ENCODE measurements around the gene SORCS2.

The SORCS2 gene

DNA sequence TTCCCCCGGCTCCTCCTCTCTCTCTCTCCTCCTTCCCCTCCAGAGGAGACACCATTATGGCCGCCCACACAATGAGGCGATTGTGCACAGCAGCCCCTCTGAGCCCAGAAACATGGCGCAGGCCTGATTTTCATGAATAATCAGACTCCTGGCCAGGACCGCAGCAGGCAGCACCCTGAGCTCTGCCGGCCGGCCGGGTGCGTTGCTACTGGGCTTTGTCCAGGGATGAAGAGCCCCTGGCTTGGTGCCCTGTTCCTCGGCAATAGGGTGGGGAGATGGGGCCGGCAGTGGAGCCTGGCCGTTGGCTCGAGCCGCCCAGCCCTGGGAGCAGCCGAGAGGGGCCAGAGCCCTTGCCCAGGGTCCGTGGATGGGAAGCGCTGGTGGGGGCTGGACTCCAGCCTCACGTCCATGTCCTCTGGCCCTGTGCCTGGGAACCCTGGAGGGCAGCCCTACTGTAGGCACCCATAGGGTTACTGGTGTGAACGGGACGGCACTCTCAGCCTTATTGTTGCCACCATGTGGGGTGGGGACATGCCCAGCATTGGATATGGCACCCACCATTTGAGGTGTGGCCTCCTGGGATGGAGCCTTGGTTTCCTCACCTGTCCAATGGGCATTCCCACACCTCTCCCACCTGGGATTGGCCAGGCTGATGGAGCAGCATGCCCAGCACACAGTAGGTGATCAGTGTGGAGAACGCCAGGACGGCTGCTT, 103.0 kb downstream of the SORCS2 start:
- Histone ChIP-seq H3K23ac (ENCODE audit: low read length) (no peak overlapping the region), H3K27ac (ENCODE audit: low read depth, low read length) (no peak overlapping the region), H3K14ac (ENCODE audit: low read length) (no peak overlapping the region), H3K9ac (ENCODE audit: low read length) (no peak overlapping the region), H3K36me3 (ENCODE audit: control insufficient read depth in 1 of 2, insufficient read depth in 2 of 2, low read length in 2 of 2) (no peaks in the 10 kb centered on the region), H3K79me1 (ENCODE audit: low read length) (no peaks in the 10 kb centered on the region), H2BK5ac (ENCODE audit: low read depth, low read length, poor library complexity) (no peak overlapping the region), H2AK5ac (ENCODE audit: low read length) (no peak overlapping the region), H3K18ac (ENCODE audit: low read length) (no peak overlapping the region), H3K4me3 (ENCODE audit: low read depth, low read length) (no peak overlapping the region), H4K91ac (ENCODE audit: low read depth, low read length) (no peak overlapping the region), H4K8ac (ENCODE audit: low read depth, low read length) (no peak overlapping the region), H3K4me1 (ENCODE audit: control insufficient read depth in 1 of 2, insufficient read depth in 2 of 2, low read length in 2 of 2) (no peaks in the 10 kb centered on the region), H2AFZ (ENCODE audit: insufficient read depth, low read length, poor library complexity) (no peak overlapping the region), H3K9me3 (ENCODE audit: insufficient read depth, low read depth, low read length) (peaks cover 2% of the 10 kb centered on the region), H3K27me3 (ENCODE audit: insufficient read depth, low read length) (no peaks in the 10 kb centered on the region), H3K4ac (ENCODE audit: low read depth, low read length) (no peak overlapping the region), H4K12ac (ENCODE audit: low read depth, low read length) (no peak overlapping the region), H3K4me2 (ENCODE audit: low read length) (no peak overlapping the region), H2BK12ac (ENCODE audit: low read length) (no peak overlapping the region), H2BK120ac (ENCODE audit: insufficient read depth, low read length, poor library complexity) (no peak overlapping the region), H3K79me2 (ENCODE audit: control insufficient read depth, insufficient read depth, low read length, poor library complexity) (no peaks in the 10 kb centered on the region)
- no CpG with 5 or more reads among the region's 22 CpGs for WGBS (ENCODE audit: extremely low coverage, insufficient coverage, insufficient read length)
- no peak for DNase-seq

DNA sequence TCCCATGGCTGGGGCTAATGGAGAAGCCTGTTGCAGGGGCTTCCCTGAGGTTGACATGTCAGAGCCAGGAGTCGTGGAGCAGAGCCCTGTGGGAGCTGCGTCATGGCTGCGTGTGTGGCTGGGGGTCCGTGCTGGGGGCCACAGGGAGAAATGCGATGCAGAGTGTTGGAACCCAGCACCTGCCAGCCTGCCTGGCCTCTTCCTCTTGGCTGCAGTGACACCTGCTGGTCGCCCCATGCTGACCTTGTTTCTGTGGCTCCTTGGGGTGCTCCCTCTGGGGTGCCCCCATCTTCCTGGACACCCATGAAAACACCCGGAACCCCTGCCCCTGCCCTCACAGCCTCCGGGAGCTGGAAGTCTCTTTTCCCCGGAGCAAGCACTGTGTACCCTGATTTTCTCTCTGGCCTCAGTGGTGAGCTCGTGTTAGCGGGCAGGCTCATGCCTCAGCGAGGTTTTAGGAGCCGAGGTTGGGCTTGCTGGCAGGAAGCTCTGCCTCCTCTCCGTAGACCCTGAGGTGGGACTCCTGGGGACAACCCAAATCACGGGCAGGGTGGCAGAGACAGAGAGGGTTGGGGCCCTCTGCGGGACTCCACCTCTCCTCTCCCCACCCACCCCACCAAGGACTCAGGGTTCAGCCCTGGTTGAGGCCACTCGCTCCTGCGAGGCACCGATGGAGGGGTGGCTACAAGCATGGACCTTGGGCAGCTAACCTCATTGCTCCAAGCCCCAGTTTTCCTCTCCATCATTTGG, 103.7 kb downstream of the SORCS2 start:
- Histone ChIP-seq H3K18ac (ENCODE audit: low read length) (no peak overlapping the region), H4K12ac (ENCODE audit: low read depth, low read length) (no peak overlapping the region), H3K4ac (ENCODE audit: low read depth, low read length) (no peak overlapping the region), H2BK120ac (ENCODE audit: insufficient read depth, low read length, poor library complexity) (no peak overlapping the region), H2BK12ac (ENCODE audit: low read length) (no peak overlapping the region), H2BK5ac (ENCODE audit: low read depth, low read length, poor library complexity) (no peak overlapping the region), H3K4me3 (ENCODE audit: low read depth, low read length) (no peak overlapping the region), H3K79me2 (ENCODE audit: control insufficient read depth, insufficient read depth, low read length, poor library complexity) (no peaks in the 10 kb centered on the region), H4K91ac (ENCODE audit: low read depth, low read length) (no peak overlapping the region), H3K4me1 (ENCODE audit: control insufficient read depth in 1 of 2, insufficient read depth in 2 of 2, low read length in 2 of 2) (no peaks in the 10 kb centered on the region), H3K27me3 (ENCODE audit: insufficient read depth, low read length) (no peaks in the 10 kb centered on the region), H3K4me2 (ENCODE audit: low read length) (no peak overlapping the region), H4K8ac (ENCODE audit: low read depth, low read length) (no peak overlapping the region), H2AK5ac (ENCODE audit: low read length) (no peak overlapping the region), H3K14ac (ENCODE audit: low read length) (no peak overlapping the region), H3K9me3 (ENCODE audit: insufficient read depth, low read depth, low read length) (peaks cover 2% of the 10 kb centered on the region), H3K36me3 (ENCODE audit: control insufficient read depth in 1 of 2, insufficient read depth in 2 of 2, low read length in 2 of 2) (no peaks in the 10 kb centered on the region), H2AFZ (ENCODE audit: insufficient read depth, low read length, poor library complexity) (no peak overlapping the region), H3K9ac (ENCODE audit: low read length) (no peak overlapping the region), H3K27ac (ENCODE audit: low read depth, low read length) (no peak overlapping the region), H3K23ac (ENCODE audit: low read length) (no peak overlapping the region), H3K79me1 (ENCODE audit: low read length) (no peaks in the 10 kb centered on the region)
- WGBS (ENCODE audit: extremely low coverage, insufficient coverage, insufficient read length), result no CpG with 5 or more reads among the region's 19 CpGs
- no peak for DNase-seq

DNA sequence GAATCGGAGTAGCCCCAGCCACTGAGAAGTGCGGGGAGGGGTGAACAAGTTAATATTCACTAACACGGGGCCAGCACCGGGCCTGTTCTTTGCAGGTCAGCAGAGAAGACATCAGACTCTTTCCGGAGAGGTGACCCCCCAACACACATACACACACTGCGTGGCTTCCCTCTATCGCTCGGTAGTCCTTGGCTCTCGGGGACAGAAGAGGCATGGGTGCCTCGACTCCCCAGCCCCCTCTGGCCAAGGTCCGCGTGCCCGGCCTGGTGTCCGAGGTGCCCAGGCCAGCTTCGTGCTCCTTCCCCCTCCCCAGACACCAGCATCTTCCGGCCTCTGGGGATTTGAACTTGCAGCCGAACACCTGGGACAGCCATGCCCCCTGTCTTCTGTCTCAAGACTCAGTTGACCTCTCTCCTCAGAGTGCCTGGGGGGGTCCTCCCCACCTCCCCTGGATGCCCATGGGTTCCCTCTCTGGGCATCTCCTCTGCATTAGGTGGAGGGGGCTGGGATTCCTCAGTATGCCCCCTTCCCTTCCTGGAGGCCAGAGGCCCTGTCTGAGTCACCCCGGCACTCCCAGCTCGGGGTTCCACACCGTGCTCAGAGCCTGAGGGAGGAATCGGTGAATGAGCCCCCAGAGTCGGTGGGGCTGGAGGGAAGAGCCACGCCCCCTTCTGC, 104.5 kb downstream of the SORCS2 start:
- no peak for DNase-seq
- Histone ChIP-seq H3K4ac (ENCODE audit: low read depth, low read length) (no peak overlapping the region), H3K23ac (ENCODE audit: low read length) (no peak overlapping the region), H4K8ac (ENCODE audit: low read depth, low read length) (no peak overlapping the region), H3K9me3 (ENCODE audit: insufficient read depth, low read depth, low read length) (peaks cover 2% of the 10 kb centered on the region), H3K79me2 (ENCODE audit: control insufficient read depth, insufficient read depth, low read length, poor library complexity) (no peaks in the 10 kb centered on the region), H3K27me3 (ENCODE audit: insufficient read depth, low read length) (no peaks in the 10 kb centered on the region), H3K18ac (ENCODE audit: low read length) (no peak overlapping the region), H3K4me2 (ENCODE audit: low read length) (no peak overlapping the region), H3K79me1 (ENCODE audit: low read length) (no peaks in the 10 kb centered on the region), H3K27ac (ENCODE audit: low read depth, low read length) (no peak overlapping the region), H3K9ac (ENCODE audit: low read length) (no peak overlapping the region), H2BK5ac (ENCODE audit: low read depth, low read length, poor library complexity) (no peak overlapping the region), H2BK120ac (ENCODE audit: insufficient read depth, low read length, poor library complexity) (no peak overlapping the region), H3K4me1 (ENCODE audit: control insufficient read depth in 1 of 2, insufficient read depth in 2 of 2, low read length in 2 of 2) (no peaks in the 10 kb centered on the region), H2BK12ac (ENCODE audit: low read length) (no peak overlapping the region), H3K14ac (ENCODE audit: low read length) (no peak overlapping the region), H3K36me3 (ENCODE audit: control insufficient read depth in 1 of 2, insufficient read depth in 2 of 2, low read length in 2 of 2) (no peaks in the 10 kb centered on the region), H2AFZ (ENCODE audit: insufficient read depth, low read length, poor library complexity) (no peak overlapping the region), H3K4me3 (ENCODE audit: low read depth, low read length) (no peak overlapping the region), H4K12ac (ENCODE audit: low read depth, low read length) (no peak overlapping the region), H2AK5ac (ENCODE audit: low read length) (no peak overlapping the region), H4K91ac (ENCODE audit: low read depth, low read length) (no peak overlapping the region)
- no CpG with 5 or more reads among the region's 23 CpGs for WGBS (ENCODE audit: extremely low coverage, insufficient coverage, insufficient read length)

DNA sequence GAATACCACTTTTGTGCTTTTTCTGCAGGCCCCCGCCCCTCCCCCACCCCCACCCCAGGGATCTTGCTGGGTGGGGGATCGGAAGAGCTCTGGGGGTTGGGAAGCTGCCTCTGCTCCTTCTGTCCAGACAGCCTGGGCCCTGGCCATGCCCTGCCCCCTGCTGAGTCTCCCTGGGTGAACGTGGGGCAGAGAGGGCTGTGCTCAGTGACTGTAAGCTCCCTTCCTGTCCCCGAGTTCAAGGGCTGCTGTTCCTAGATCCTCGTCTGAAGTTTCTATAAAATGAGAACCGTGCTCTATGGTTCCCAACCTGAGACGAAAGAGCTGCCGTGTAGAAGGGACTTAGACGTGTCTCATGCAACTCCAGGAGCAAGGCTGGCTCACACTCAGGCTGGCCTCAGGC, 105.0 kb downstream of the SORCS2 start:
- Histone ChIP-seq H3K18ac (ENCODE audit: low read length) (no peak overlapping the region), H2BK5ac (ENCODE audit: low read depth, low read length, poor library complexity) (no peak overlapping the region)
- no CpG with 5 or more reads among the region's 9 CpGs for WGBS (ENCODE audit: extremely low coverage, insufficient coverage, insufficient read length)

More for the DNA sequence above, 105.0 kb downstream of the SORCS2 start:
- Histone ChIP-seq H3K23ac (ENCODE audit: low read length) (no peak overlapping the region), H3K36me3 (ENCODE audit: control insufficient read depth in 1 of 2, insufficient read depth in 2 of 2, low read length in 2 of 2) (no peaks in the 10 kb centered on the region), H3K27me3 (ENCODE audit: insufficient read depth, low read length) (no peaks in the 10 kb centered on the region), H2BK120ac (ENCODE audit: insufficient read depth, low read length, poor library complexity) (no peak overlapping the region), H3K79me2 (ENCODE audit: control insufficient read depth, insufficient read depth, low read length, poor library complexity) (no peaks in the 10 kb centered on the region), H2BK12ac (ENCODE audit: low read length) (no peak overlapping the region), H3K9me3 (ENCODE audit: insufficient read depth, low read depth, low read length) (peaks cover 2% of the 10 kb centered on the region), H3K4me1 (ENCODE audit: control insufficient read depth in 1 of 2, insufficient read depth in 2 of 2, low read length in 2 of 2) (no peaks in the 10 kb centered on the region), H4K8ac (ENCODE audit: low read depth, low read length) (no peak overlapping the region), H3K9ac (ENCODE audit: low read length) (no peak overlapping the region), H3K79me1 (ENCODE audit: low read length) (no peaks in the 10 kb centered on the region), H4K12ac (ENCODE audit: low read depth, low read length) (no peak overlapping the region), H3K4ac (ENCODE audit: low read depth, low read length) (no peak overlapping the region), H2AFZ (ENCODE audit: insufficient read depth, low read length, poor library complexity) (no peak overlapping the region), H3K14ac (ENCODE audit: low read length) (no peak overlapping the region), H3K4me3 (ENCODE audit: low read depth, low read length) (no peak overlapping the region), H3K4me2 (ENCODE audit: low read length) (no peak overlapping the region), H3K27ac (ENCODE audit: low read depth, low read length) (no peak overlapping the region), H4K91ac (ENCODE audit: low read depth, low read length) (no peak overlapping the region), H2AK5ac (ENCODE audit: low read length) (no peak overlapping the region)
- no peak for DNase-seq

All from trophoblast cell (in vitro differentiated cells and primary cell).